C4-2B (cell line): ENCODE measurements around the gene PITPNC1.

Source experiments
- ZFX ChIP-seq: fragments of 450-650 bp; IDR thresholded peaks from 2 replicates; pipeline ENCODE4 v1.6.1; 2017
- TF ChIP-seq, protein P1 (sequence below): fragments of 450-650 bp; conservative IDR thresholded peaks from 2 replicates; pipeline ENCODE4 v1.5.1; 2017; ENCODE audit warnings: mild to moderate bottlenecking

- TF ChIP-seq, protein P1, sequence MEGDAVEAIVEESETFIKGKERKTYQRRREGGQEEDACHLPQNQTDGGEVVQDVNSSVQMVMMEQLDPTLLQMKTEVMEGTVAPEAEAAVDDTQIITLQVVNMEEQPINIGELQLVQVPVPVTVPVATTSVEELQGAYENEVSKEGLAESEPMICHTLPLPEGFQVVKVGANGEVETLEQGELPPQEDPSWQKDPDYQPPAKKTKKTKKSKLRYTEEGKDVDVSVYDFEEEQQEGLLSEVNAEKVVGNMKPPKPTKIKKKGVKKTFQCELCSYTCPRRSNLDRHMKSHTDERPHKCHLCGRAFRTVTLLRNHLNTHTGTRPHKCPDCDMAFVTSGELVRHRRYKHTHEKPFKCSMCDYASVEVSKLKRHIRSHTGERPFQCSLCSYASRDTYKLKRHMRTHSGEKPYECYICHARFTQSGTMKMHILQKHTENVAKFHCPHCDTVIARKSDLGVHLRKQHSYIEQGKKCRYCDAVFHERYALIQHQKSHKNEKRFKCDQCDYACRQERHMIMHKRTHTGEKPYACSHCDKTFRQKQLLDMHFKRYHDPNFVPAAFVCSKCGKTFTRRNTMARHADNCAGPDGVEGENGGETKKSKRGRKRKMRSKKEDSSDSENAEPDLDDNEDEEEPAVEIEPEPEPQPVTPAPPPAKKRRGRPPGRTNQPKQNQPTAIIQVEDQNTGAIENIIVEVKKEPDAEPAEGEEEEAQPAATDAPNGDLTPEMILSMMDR: no peak
- no peak for TF ChIP-seq ZFX
Measured at GRCh38 chr17:67385122-67385988, 8.3 kb downstream of the PITPNC1 start.
